ENCODE data around the gene C10orf71.

C10orf71 gene

GRCh38 chr10:49294731-49295130 is 4.2 kb upstream of the C10orf71 start:
- DNase-seq, result no peak

GRCh38 chr10:49295297-49295696 is 3.7 kb upstream of the C10orf71 start:
- DNase-seq, result no peak

GRCh38 chr10:49296382-49296781 is 2.6 kb upstream of the C10orf71 start:
- no peak for DNase-seq

GRCh38 chr10:49296836-49297235 is 2.1 kb upstream of the C10orf71 start:
- no peak for DNase-seq

GRCh38 chr10:49297818-49298670 is 926 bp upstream of the C10orf71 start:
- DNase-seq, result no peak

- DNase-seq, result no peak
Measured at GRCh38 chr10:49298671-49298982, 343 bp upstream of the C10orf71 start.

GRCh38 chr10:49299816-49300139 is 808 bp downstream of the C10orf71 start:
- DNase-seq, result no peak

- DNase-seq, result no peak
Measured at GRCh38 chr10:49300140-49300974, 1.4 kb downstream of the C10orf71 start.

- DNase-seq, result no peak
Measured at GRCh38 chr10:49301302-49301701, 2.3 kb downstream of the C10orf71 start.

- DNase-seq, result no peak
Measured at GRCh38 chr10:49302088-49302487, 3.1 kb downstream of the C10orf71 start.

GRCh38 chr10:49303711-49304110 is 4.7 kb downstream of the C10orf71 start:
- DNase-seq, result no peak

- DNase-seq, result no peak
Measured at GRCh38 chr10:49304137-49304536, 5.2 kb downstream of the C10orf71 start.

- no peak for DNase-seq
Measured at GRCh38 chr10:49307921-49308320, 9.0 kb downstream of the C10orf71 start.

- DNase-seq, result no peak
Measured at GRCh38 chr10:49308881-49309280, 9.9 kb downstream of the C10orf71 start.

GRCh38 chr10:49309691-49310411 is 10.9 kb downstream of the C10orf71 start:
- no peak for DNase-seq

- DNase-seq, result peak; percentile 33
Measured at GRCh38 chr10:49310460-49310859, 11.5 kb downstream of the C10orf71 start.

GRCh38 chr10:49310901-49311554 is 12.1 kb downstream of the C10orf71 start:
- DNase-seq, result no peak

- no peak for DNase-seq
Measured at GRCh38 chr10:49311555-49312236, 12.7 kb downstream of the C10orf71 start.

- no peak for DNase-seq
Measured at GRCh38 chr10:49312246-49312869, 13.4 kb downstream of the C10orf71 start.

- DNase-seq, result no peak
Measured at GRCh38 chr10:49313501-49314070, 14.6 kb downstream of the C10orf71 start.

GRCh38 chr10:49314806-49315205 is 15.8 kb downstream of the C10orf71 start:
- no peak for DNase-seq

- DNase-seq, result no peak
Measured at GRCh38 chr10:49318028-49318427, 19.1 kb downstream of the C10orf71 start.
